Ovary (tissue), 3 donors: ENCODE results near the gene TENT4B.

Experiments used
- POLR2A ChIP-seq: fragments of 450-650 bp; IDR thresholded peaks from one replicate; pipeline ENCODE4 v1.6.1; 2017; ENCODE audit warnings: antibody characterized with exemption, mild to moderate bottlenecking, moderate library complexity
- TF ChIP-seq, protein P1 (sequence below), 3 donors: fragments of 450-650 bp in 2 of 3; fragments of 200-600 bp in 1 of 3; IDR thresholded peaks; one replicate each; pipeline versions ENCODE4 v1.5.1 to v1.8.0; 2016 to 2022; ENCODE audit warnings: antibody characterized with exemption in 3 of 3, mild to moderate bottlenecking in 1 of 3
- donor health status: DM: no; HTN: no; CAD: no.

DNA sequence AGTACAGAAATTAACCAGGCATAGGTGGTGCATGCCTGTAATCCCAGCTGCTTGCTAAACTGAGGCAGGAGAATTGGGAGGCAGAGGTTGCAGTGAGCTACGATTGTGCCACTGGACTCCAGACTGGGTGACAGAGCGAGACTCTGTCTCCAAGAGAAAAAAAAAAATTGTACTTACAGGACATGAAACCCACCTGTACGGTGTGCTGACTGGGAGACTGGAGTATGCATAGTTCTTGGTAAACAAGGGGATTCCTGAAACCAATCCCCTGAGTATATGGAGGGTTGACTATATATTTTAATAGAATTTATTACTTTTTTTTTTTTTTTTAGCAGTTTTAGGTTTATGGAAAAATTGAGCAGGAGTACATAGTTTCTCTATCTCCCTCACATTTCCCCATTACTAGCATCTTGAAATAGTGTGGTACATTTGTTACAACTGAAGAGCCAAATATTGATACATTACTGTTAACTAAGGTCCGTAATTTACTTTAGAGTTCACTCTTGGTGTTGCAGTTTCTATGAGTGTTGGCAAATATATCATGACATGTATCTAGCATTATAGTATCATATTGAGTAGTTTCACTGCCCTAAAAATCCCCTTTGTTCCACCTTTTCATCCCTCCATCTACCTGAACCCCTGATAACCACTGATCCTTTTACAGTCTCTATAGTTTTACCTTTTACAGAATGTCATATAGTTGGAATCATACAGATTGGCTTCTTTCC is 19.3 kb downstream of the TENT4B start:
- TF ChIP-seq, protein P1, sequence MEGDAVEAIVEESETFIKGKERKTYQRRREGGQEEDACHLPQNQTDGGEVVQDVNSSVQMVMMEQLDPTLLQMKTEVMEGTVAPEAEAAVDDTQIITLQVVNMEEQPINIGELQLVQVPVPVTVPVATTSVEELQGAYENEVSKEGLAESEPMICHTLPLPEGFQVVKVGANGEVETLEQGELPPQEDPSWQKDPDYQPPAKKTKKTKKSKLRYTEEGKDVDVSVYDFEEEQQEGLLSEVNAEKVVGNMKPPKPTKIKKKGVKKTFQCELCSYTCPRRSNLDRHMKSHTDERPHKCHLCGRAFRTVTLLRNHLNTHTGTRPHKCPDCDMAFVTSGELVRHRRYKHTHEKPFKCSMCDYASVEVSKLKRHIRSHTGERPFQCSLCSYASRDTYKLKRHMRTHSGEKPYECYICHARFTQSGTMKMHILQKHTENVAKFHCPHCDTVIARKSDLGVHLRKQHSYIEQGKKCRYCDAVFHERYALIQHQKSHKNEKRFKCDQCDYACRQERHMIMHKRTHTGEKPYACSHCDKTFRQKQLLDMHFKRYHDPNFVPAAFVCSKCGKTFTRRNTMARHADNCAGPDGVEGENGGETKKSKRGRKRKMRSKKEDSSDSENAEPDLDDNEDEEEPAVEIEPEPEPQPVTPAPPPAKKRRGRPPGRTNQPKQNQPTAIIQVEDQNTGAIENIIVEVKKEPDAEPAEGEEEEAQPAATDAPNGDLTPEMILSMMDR (IDR thresholded peaks at IDR 0.05) = no peak
- no peak for TF ChIP-seq POLR2A
